GM13976 (cell line): Measurements from ENCODE around the gene CUL4B.
"Not testable (repeated sequence)": the region's sequence is repeated elsewhere in the genome, so short reads cannot be mapped to it uniquely, and the experiment has no call there.

Source experiments
- DNase-seq: peaks from one replicate; pipeline ENCODE4 v3.0.0; 2012; ENCODE audit warnings: low spot score
- CTCF ChIP-seq: IDR thresholded peaks from 2 replicates; pipeline ENCODE4 v1.5.1; 2012; ENCODE audit warnings: borderline replicate concordance, mild to moderate bottlenecking; ENCODE audit not compliant: insufficient read depth; ENCODE audit errors: extremely low read depth, missing control alignments, control extremely low read depth
- in situ Hi-C: fragments of 300-500 bp; cut with MboI; formaldehyde crosslinking; loops from one replicate; pipeline ENCODE4 v1.12.0; 2022; ENCODE audit warnings: low sequenced_read_pairs, mixed read lengths, inconsistent platforms; ENCODE audit not compliant: unreplicated experiment

CUL4B gene

DNA sequence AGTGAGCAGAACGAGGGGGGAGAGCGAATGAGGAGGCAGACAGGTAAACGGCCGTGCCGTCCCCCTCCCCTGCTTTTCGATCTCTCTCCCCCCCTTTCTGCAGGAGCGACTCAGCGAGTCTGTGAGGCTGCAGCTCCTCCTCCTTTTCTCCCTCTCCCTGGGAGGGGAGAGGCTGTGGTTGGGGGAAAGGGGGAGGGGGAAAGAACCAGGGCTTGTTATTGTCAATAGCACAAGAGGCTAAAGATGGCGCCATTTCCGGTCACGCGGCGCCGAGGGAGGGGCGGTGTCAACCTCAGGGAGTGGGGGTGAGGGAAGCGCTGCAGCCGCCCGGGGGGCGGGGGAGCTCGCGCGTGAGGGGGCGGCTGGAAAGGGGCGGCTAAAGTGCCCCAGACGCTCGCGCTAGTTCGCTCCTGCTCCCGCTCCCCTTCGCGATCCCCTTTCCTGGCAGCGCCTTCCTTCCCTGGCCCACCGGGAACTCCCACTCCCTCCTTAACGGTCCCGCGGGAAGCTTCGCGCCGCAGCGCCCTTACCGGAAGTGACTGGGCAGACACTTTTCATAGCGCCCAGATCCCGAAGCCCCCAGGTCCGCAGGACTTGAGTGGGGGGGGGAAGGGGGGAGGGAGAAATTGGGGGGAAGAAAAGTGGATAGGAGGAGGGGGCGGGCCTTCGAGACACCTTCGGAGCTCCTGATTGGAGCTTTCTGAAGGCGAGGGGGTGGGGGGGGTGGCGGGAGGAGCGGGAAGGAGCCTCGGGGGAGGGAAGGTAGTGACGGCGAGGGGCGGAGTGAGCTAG is at the start of gene CUL4B:
TSS of gene CUL4B (minus strand) at position 121 of the 792 bp plus-strand sequence. CDS start 324 bp downstream, outside the sequence.
- DNase-seq = peak; percentile 80
- no peak for TF ChIP-seq CTCF
- in situ Hi-C loops = no loop called here

GRCh38 chrX:120604361-120604782 is 43.6 kb upstream of the CUL4B start:
- no peak for TF ChIP-seq CTCF
- DNase-seq = peak; percentile 32
- in situ Hi-C loops = no loop called here

DNA sequence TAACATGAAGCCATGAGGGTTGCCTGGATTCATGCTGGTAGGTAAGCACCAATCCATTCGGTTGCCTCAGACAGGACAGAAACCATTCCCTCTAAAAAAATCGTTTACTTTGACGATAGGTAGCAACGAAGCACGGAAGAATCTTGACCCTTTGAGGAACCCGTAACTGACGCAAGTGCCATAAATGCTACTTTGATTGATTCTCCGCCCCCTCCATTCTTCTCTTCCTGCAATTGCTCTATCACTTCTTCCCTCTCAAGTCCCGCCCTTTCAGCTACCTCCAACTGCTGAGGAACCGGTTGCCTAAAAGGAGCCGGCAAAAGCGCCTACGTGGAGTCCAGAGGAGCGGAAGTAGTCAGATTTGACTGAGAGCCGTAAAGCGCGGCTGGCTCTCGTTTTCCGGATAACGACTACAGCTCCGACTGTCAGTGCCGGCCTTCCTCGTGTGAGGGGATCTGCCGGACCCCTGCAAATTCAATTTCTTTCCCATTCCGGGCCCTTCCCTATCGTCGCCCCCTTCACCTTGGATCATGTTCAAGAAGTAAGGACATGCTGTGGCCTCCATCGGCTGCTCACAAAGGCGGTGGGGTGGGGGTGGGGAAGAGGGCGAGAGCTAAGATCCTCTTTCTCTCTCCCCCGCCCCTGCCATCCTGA is 43.1 kb upstream of the CUL4B start, which contains the start of gene MCTS1:
TSS of gene MCTS1 (plus strand) at position 395 of the 654 bp plus-strand sequence. CDS start at position 531, 136 bp downstream.
- DNase-seq = peak; percentile 56
- TF ChIP-seq CTCF = no peak
- in situ Hi-C loops = no loop called here

DNA sequence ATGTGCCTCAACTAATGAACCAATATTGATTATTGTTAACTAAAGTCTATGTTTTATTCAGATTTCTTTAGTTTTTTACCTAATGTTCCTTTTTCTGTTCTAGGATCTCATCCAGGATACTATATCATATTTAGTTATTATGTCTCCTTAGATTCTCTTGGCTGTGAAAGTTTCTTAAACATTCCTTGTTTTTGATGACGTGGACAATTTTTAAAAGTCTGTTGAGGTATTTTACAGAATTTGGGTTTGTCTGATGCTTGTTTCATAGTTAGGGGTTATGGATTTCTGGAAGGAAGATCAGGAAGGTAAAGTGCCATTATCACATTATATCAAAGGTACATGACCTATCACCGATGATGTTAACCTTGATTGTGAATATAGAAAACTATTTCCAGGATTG is 24.9 kb upstream of the CUL4B start:
- no peak for TF ChIP-seq CTCF
- no peak for DNase-seq
- in situ Hi-C loops = no loop called here

DNA sequence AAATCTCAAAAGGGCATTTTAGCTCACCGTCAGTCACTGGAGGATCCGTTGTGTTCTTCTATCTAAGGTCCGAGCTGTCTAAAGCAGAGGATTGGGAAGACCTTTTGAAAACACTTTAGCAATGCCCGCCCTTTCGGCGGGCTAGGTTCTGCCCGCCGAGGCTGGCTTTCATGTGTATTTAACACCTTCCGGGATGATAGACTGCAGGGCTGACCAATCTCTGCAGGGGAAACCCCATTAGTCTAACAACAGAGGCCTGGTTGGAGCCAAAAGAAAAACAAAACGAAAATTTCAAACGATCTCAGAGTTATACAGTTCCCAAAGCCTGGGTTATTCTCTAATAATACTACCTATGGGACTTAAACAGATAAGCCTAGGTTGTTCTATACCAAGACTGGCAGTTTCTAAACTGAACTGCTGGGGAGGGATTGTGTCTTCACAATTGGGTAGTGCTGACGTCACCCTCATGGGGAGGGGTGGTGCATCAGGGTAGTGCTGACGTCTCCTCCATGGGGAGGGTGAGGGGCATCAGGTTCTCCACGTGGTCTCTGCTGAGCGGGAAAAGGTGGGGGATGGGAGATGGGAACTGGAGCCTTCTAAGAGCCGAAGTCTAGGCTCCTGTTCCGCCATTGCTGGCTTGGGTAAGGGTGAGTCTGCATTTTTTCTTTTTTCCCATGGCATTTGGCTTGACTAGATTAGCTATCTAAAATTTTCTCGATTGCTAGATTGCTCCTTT is 14.8 kb upstream of the CUL4B start:
- in situ Hi-C loops = no loop called here
- TF ChIP-seq CTCF = no peak
- no peak for DNase-seq

GRCh38 chrX:120573806-120574205 is 13.0 kb upstream of the CUL4B start:
- DNase-seq, in situ Hi-C loops: not testable (repeated sequence)
